ENCODE measurements around the gene ZNF18. TPM values are rescaled to one million over a fixed set of nuclear protein-coding genes. Genes with fewer than 3 reads are reported as not detected.

ZNF18 gene
- total RNA-seq, 1 donor from 2014 or later: 11.0 TPM

DNA sequence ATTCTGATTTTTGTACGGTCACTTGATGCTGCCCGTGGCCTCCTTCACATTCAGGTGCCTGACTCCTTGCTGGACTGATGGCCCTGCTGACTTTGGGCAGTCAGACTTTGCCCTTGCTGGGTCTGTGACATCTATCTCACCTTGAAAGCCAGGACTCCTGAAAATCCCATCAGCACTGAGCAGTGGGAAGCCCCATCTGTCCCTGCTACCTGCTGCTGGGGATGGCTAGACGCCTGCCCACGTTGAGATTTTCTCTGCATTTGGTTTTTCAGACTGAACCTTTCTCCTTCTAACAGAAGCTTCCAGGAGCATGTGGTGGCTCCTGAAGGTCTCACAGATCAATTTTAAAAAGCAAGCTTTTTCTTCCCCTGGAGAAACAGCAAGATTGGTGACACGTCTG, 10.2 kb upstream of the ZNF18 start:
- Mint-ChIP-seq H3K36me3 (ENCODE audit: unreplicated experiment) (no peaks in the 10 kb centered on the region), H3K27me3 (ENCODE audit: unreplicated experiment) (peaks cover 9% of the 10 kb centered on the region), H3K9me3 (ENCODE audit: unreplicated experiment) (no peaks in the 10 kb centered on the region), H3K4me3 (ENCODE audit: unreplicated experiment) (no peak overlapping the region), H3K27ac (ENCODE audit: unreplicated experiment) (no peak overlapping the region), H3K4me1 (ENCODE audit: unreplicated experiment) (peaks cover 4% of the 10 kb centered on the region)
- TF ChIP-seq, protein P1, sequence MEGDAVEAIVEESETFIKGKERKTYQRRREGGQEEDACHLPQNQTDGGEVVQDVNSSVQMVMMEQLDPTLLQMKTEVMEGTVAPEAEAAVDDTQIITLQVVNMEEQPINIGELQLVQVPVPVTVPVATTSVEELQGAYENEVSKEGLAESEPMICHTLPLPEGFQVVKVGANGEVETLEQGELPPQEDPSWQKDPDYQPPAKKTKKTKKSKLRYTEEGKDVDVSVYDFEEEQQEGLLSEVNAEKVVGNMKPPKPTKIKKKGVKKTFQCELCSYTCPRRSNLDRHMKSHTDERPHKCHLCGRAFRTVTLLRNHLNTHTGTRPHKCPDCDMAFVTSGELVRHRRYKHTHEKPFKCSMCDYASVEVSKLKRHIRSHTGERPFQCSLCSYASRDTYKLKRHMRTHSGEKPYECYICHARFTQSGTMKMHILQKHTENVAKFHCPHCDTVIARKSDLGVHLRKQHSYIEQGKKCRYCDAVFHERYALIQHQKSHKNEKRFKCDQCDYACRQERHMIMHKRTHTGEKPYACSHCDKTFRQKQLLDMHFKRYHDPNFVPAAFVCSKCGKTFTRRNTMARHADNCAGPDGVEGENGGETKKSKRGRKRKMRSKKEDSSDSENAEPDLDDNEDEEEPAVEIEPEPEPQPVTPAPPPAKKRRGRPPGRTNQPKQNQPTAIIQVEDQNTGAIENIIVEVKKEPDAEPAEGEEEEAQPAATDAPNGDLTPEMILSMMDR (IDR thresholded peaks at IDR 0.05): no peak
- no peak for DNase-seq (ENCODE audit: extremely low spot score, unreplicated experiment)

DNA sequence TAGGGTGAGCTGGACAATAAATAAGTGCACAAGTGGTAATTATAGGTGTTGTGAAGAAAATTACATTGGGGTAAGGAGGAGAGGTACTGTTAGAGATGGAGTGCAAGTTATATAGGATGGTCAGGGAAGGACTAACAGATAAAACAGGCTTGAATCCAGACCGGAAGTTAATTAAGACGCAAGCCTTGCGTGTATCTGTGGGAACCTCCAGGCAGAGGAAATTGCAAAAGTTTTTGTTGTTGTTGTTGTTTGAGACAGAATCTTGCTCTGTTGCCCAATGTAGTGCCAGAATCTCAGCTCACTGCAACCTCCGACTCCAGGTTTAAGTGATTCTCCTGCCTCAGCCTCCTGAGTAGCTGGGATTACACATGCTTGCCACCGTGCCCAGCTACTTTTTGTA, 2.4 kb upstream of the ZNF18 start:
- Mint-ChIP-seq H3K4me3 (ENCODE audit: unreplicated experiment) (no peak overlapping the region), H3K27me3 (ENCODE audit: unreplicated experiment) (no peaks in the 10 kb centered on the region)

DNA sequence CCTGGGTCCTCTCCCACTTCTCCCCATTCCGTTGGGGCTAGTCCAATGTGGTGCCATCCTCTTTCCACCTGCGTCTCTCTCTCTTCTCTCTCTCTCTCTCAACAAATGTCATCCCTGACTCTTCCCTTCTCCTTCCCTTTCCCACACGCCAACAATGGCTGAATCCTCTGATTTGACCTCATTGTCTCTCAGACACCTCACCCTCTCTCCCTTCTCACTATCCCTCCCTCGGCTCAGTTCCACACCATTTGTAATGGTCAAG, 628 bp upstream of the ZNF18 start:
- Mint-ChIP-seq H3K27me3 (ENCODE audit: unreplicated experiment) (no peaks in the 10 kb centered on the region), H3K9me3 (ENCODE audit: unreplicated experiment) (no peaks in the 10 kb centered on the region), H3K4me1 (ENCODE audit: unreplicated experiment) (peaks cover 8% of the 10 kb centered on the region), H3K4me3 (ENCODE audit: unreplicated experiment) (peak overlapping the region; percentile 95), H3K27ac (ENCODE audit: unreplicated experiment) (peak overlapping the region; percentile 95), H3K36me3 (ENCODE audit: unreplicated experiment) (peaks cover 4% of the 10 kb centered on the region)
- TF ChIP-seq, protein P1 (IDR thresholded peaks at IDR 0.05): no peak
- DNase-seq (ENCODE audit: extremely low spot score, unreplicated experiment): no peak

More for the DNA sequence above, 2.4 kb upstream of the ZNF18 start:
- no peak for DNase-seq (ENCODE audit: extremely low spot score, unreplicated experiment)
- Mint-ChIP-seq H3K27ac (ENCODE audit: unreplicated experiment) (no peak overlapping the region), H3K4me1 (ENCODE audit: unreplicated experiment) (peaks cover 8% of the 10 kb centered on the region), H3K36me3 (ENCODE audit: unreplicated experiment) (no peaks in the 10 kb centered on the region), H3K9me3 (ENCODE audit: unreplicated experiment) (no peaks in the 10 kb centered on the region)
- TF ChIP-seq, protein P1 (IDR thresholded peaks at IDR 0.05): no peak

DNA sequence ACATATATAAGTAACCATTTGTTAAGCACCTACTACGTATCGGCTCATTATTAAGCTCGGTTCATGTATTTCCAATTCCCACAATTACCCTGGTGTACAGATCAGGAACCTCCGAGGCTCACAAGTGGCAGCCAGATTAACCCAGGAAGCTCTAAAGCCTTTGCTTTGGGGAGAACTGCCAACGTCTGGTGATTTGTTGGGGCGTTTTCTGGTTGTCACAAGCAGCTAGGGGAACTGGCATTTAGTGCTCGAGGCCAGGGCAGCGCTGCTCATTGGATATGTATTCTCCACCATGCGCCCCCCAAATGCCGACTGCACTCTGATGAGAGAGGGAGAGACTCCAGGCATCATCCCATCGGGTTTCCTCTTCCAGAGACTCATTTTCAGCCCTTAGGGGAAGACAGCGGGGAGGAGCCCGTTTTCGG, 541 bp downstream of the ZNF18 start:
- peaks cover 8% of the 10 kb centered on the region for H3K4me1 Mint-ChIP-seq (ENCODE audit: unreplicated experiment)
- H3K27me3 Mint-ChIP-seq (ENCODE audit: unreplicated experiment): no peaks in the 10 kb centered on the region
- H3K27ac Mint-ChIP-seq (ENCODE audit: unreplicated experiment): peak overlapping the region; percentile 79
- peak overlapping the region; percentile 95 for H3K4me3 Mint-ChIP-seq (ENCODE audit: unreplicated experiment)
- H3K9me3 Mint-ChIP-seq (ENCODE audit: unreplicated experiment): no peaks in the 10 kb centered on the region
- TF ChIP-seq, protein P1 (IDR thresholded peaks at IDR 0.05): no peak
- peaks cover 11% of the 10 kb centered on the region for H3K36me3 Mint-ChIP-seq (ENCODE audit: unreplicated experiment)
- DNase-seq (ENCODE audit: extremely low spot score, unreplicated experiment): no peak

DNA sequence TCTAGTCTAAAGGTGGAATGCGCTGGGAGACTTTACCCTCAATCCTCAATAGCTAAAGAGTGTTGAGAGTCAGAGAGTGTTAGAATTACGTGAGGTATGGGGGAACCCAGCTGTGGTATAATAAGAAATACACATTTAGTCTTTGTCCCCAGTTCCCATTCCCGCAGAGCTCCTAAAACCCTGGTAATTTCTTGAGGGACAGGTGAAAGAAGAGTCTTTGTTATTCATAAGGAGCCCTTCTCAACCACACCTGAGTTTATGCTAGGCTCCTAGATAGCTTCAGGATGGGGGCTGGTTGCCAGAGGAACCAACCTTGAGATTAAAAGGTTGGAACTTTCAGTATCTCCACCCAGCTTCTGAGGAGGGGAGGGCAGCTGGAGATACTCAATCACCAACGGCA, 5.8 kb downstream of the ZNF18 start:
- no peaks in the 10 kb centered on the region for H3K27me3 Mint-ChIP-seq (ENCODE audit: unreplicated experiment)
- TF ChIP-seq, protein P1 (IDR thresholded peaks at IDR 0.05): no peak
- H3K4me1 Mint-ChIP-seq (ENCODE audit: unreplicated experiment): peaks cover 12% of the 10 kb centered on the region
- no peak overlapping the region for H3K4me3 Mint-ChIP-seq (ENCODE audit: unreplicated experiment)
- H3K36me3 Mint-ChIP-seq (ENCODE audit: unreplicated experiment): peaks cover 39% of the 10 kb centered on the region
- DNase-seq (ENCODE audit: extremely low spot score, unreplicated experiment): no peak
- H3K27ac Mint-ChIP-seq (ENCODE audit: unreplicated experiment): no peak overlapping the region
- peaks cover 4% of the 10 kb centered on the region for H3K9me3 Mint-ChIP-seq (ENCODE audit: unreplicated experiment)

Data from osteocyte (in vitro differentiated cells).